ENCODE results near the gene ANGPTL1. TPM values are rescaled to one million over a fixed set of nuclear protein-coding genes. Genes with fewer than 3 reads are reported as not detected.

ANGPTL1 gene
- not detected in 5 replicates for total RNA-seq (2022; extraction: Qiagen RNA extraction; ENCODE audit: low read depth)

GRCh38 chr1:178870944-178871343 is at the start of gene ANGPTL1:
Gene ANGPTL1 (minus strand): TSS chr1:178871077. CDS start chr1:178865776, 5,301 bp downstream.

Other genes with a start within 250 kb of the ANGPTL1 start
- gene RALGPS2, start 145.8 kb downstream of the ANGPTL1 start, total RNA-seq (2022; extraction: Qiagen RNA extraction; ENCODE audit: low read depth), result 15.9 to 31.3 TPM (median 23.9 TPM) in 5 replicates
- 19.1 to 27.0 TPM (median 24.2 TPM) in 5 replicates for gene FAM20B, start 154.8 kb upstream of the ANGPTL1 start, total RNA-seq (2022; extraction: Qiagen RNA extraction; ENCODE audit: low read depth)
- gene TOR3A, start 211.0 kb upstream of the ANGPTL1 start, total RNA-seq (2022; extraction: Qiagen RNA extraction; ENCODE audit: low read depth), result 38.5 to 46.9 TPM (median 44.9 TPM) in 5 replicates